NT2/D1 (cell line): ENCODE results near the gene TRIM71.

Experiments used
- DNase-seq: peaks from one replicate; pipeline ENCODE4 v3.0.0-alpha.2; 2011; ENCODE audit warnings: low read depth, low spot score
- H3K27me3 ChIP-seq: 2 replicates; pipeline ENCODE4 v1.6.0; 2011; ENCODE audit warnings: mild to moderate bottlenecking; ENCODE audit not compliant: insufficient read length, insufficient read depth
- H3K36me3 ChIP-seq: 2 replicates; pipeline ENCODE4 v1.6.1; 2011; ENCODE audit warnings: mild to moderate bottlenecking, low read length, mixed read lengths; ENCODE audit not compliant: insufficient read depth, insufficient read length
- H3K4me1 ChIP-seq: 2 replicates; pipeline ENCODE4 v1.5.1; 2011; ENCODE audit not compliant: insufficient read depth, insufficient read length
- H3K4me3 ChIP-seq: 2 replicates; pipeline ENCODE4 v1.5.1; 2011; ENCODE audit warnings: low read depth; ENCODE audit not compliant: insufficient read length
- H3K9ac ChIP-seq: 2 replicates; pipeline ENCODE4 v1.6.0; 2011; ENCODE audit warnings: low read depth; ENCODE audit not compliant: insufficient read length
- H3K9me3 ChIP-seq: 2 replicates; pipeline ENCODE4 v1.5.1; 2011; ENCODE audit warnings: mild to moderate bottlenecking, low read length; ENCODE audit not compliant: insufficient read depth
- SUZ12 ChIP-seq: IDR thresholded peaks from 2 replicates; pipeline ENCODE4 v1.6.1; 2011; ENCODE audit not compliant: insufficient read length, insufficient read depth; ENCODE audit errors: extremely low read depth
- YY1 ChIP-seq: IDR thresholded peaks from 2 replicates; pipeline ENCODE4 v1.6.1; 2011; ENCODE audit not compliant: insufficient read length, insufficient read depth
- ZNF274 ChIP-seq: IDR thresholded peaks from 2 replicates; pipeline ENCODE4 v1.6.1; 2011; ENCODE audit warnings: mild to moderate bottlenecking, low read depth, low read length

The TRIM71 gene

GRCh38 chr3:32815841-32816438 is 1.9 kb upstream of the TRIM71 start:
- Histone ChIP-seq H3K4me3 (peak overlapping the region; percentile 36), H3K9ac (peak overlapping the region; percentile 63), H3K4me1 (peaks cover 3% of the 10 kb centered on the region), H3K9me3 (peaks cover 35% of the 10 kb centered on the region; the same call in 1 of the 2 replicates), H3K36me3 (peaks cover 39% of the 10 kb centered on the region), H3K27me3 (no peaks in the 10 kb centered on the region)
- TF ChIP-seq SUZ12 (no peak), ZNF274 (no peak), YY1 (no peak)
- no peak for DNase-seq

GRCh38 chr3:32816439-32817256 is 1.1 kb upstream of the TRIM71 start:
- peak; percentile 85 for DNase-seq
- H3K9ac ChIP-seq, result peak overlapping the region; percentile 83
- no peaks in the 10 kb centered on the region for H3K27me3 ChIP-seq
- peaks cover 3% of the 10 kb centered on the region for H3K4me1 ChIP-seq
- peaks cover 44% of the 10 kb centered on the region for H3K36me3 ChIP-seq
- peak overlapping the region; percentile 91 for H3K4me3 ChIP-seq
- H3K9me3 ChIP-seq, result peaks cover 35% of the 10 kb centered on the region; the same call in 1 of the 2 replicates
- no peak for TF ChIP-seq YY1
- no peak for TF ChIP-seq SUZ12
- TF ChIP-seq ZNF274, result no peak

GRCh38 chr3:32817257-32817557 is 590 bp upstream of the TRIM71 start:
- Histone ChIP-seq H3K36me3 (peaks cover 49% of the 10 kb centered on the region), H3K27me3 (no peaks in the 10 kb centered on the region), H3K9ac (peak overlapping the region; percentile 83), H3K4me1 (peaks cover 3% of the 10 kb centered on the region), H3K4me3 (peak overlapping the region; percentile 91), H3K9me3 (peaks cover 35% of the 10 kb centered on the region; the same call in 1 of the 2 replicates)
- TF ChIP-seq YY1 (no peak), SUZ12 (no peak), ZNF274 (no peak)
- no peak for DNase-seq

GRCh38 chr3:32818229-32818969 is 602 bp downstream of the TRIM71 start:
- no peak for DNase-seq
- Histone ChIP-seq H3K27me3 (no peaks in the 10 kb centered on the region), H3K9me3 (peaks cover 35% of the 10 kb centered on the region; the same call in 1 of the 2 replicates), H3K36me3 (peaks cover 54% of the 10 kb centered on the region), H3K4me3 (peak overlapping the region; percentile 91), H3K9ac (peak overlapping the region; percentile 83), H3K4me1 (no peaks in the 10 kb centered on the region)
- TF ChIP-seq SUZ12, result no peak
- no peak for TF ChIP-seq YY1
- TF ChIP-seq ZNF274, result no peak

- Histone ChIP-seq H3K9ac (peak overlapping the region; percentile 83), H3K9me3 (peaks cover 35% of the 10 kb centered on the region; the same call in 1 of the 2 replicates), H3K4me3 (peak overlapping the region; percentile 91), H3K27me3 (no peaks in the 10 kb centered on the region), H3K36me3 (peaks cover 54% of the 10 kb centered on the region), H3K4me1 (no peaks in the 10 kb centered on the region)
- no peak for DNase-seq
- TF ChIP-seq SUZ12 (no peak), ZNF274 (no peak), YY1 (no peak)
Observed at GRCh38 chr3:32818970-32819511, 1.2 kb downstream of the TRIM71 start.

GRCh38 chr3:32819551-32820348 is 2.0 kb downstream of the TRIM71 start:
- Histone ChIP-seq H3K27me3 (no peaks in the 10 kb centered on the region), H3K36me3 (peaks cover 58% of the 10 kb centered on the region), H3K4me3 (peak overlapping the region; percentile 91), H3K9ac (peak overlapping the region; percentile 83), H3K9me3 (peaks cover 35% of the 10 kb centered on the region; the same call in 1 of the 2 replicates), H3K4me1 (peaks cover 3% of the 10 kb centered on the region)
- TF ChIP-seq ZNF274 (no peak), SUZ12 (no peak), YY1 (no peak)
- DNase-seq, result no peak
